Measurements from ENCODE around the gene ZBP1.

DNA sequence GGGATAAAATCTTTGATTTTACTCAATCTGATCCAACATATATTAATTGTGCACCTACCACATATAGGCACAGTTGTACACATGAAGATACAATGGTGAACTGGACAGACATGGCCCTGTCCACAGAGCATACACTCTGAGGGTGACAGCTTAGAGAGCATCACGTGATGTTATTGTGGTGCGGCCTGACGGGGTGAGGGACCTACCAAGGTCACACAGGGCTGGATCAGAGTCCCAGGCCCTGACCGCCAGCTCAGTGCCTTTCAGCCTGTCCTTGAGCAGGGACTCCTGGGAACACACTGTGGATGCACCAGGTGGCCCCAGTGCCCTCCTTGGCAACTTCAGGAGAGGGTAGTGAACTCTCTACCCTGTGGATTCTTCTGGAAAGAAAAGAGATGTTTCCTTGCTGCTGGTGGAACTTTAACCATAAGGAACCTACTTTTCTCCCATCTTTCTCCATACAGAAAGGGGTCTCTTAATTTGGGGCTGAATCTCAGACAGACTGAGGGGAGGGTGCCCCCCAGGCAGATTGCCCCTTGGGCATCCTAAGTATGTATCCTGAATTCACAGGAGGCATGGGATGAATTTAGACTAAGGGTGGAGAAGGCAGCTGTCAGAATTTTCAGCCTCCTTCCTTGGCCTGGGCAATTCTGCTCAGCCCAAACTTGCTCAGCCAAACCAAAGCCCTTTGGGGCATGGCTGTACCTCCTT lies 32.8 kb downstream of the ZBP1 start:
- TF ChIP-seq EZH2 (IDR thresholded peaks at IDR 0.05): no peak
- no peak for TF ChIP-seq POLR2AphosphoS5 (IDR thresholded peaks at IDR 0.05; ENCODE audit: borderline replicate concordance, low read depth, low read length)

Data from SK-N-MC (cell line).